Ovary (tissue), 9 donors: ENCODE results near the gene RHBDF1. TPM values are rescaled to one million over a fixed set of nuclear protein-coding genes. Genes with fewer than 3 reads are reported as not detected.

Experiments used
- DNase-seq, 5 donors: peaks; one replicate each; pipeline ENCODE4 v3.0.0-alpha.2; 2019 to 2020
- H3K27ac ChIP-seq, 2 donors: fragments of 200-600 bp; one replicate each; pipeline versions ENCODE4 v1.5.1 to v1.8.0; 2019 to 2022
- H3K27me3 ChIP-seq: fragments of 200-600 bp; one replicate; pipeline ENCODE4 v1.8.0; 2022
- H3K36me3 ChIP-seq: fragments of 200-600 bp; sonication (generic); one replicate; pipeline ENCODE4 v1.5.1; 2019
- H3K4me1 ChIP-seq: one replicate; pipeline ENCODE4 v1.8.1; 2013; ENCODE audit warnings: mild to moderate bottlenecking, moderate library complexity; ENCODE audit not compliant: insufficient read depth
- H3K4me3 ChIP-seq: fragments of 200-600 bp; sonication (generic); one replicate; pipeline ENCODE4 v1.5.1; 2017
- H3K9me3 ChIP-seq, 2 donors: fragments of 200-600 bp in 1 of 2; sonication (generic) in 1 of 2; one replicate each; pipeline versions ENCODE4 v1.5.1 to v1.8.1; 2013 to 2019; ENCODE audit warnings: mild to moderate bottlenecking in 1 of 2, moderate library complexity in 1 of 2
- EP300 ChIP-seq: sonication (generic); formaldehyde crosslinking; IDR thresholded peaks from one replicate; pipeline ENCODE4 v1.6.1; 2017; ENCODE audit warnings: antibody characterized with exemption
- POLR2A ChIP-seq: fragments of 450-650 bp; IDR thresholded peaks from one replicate; pipeline ENCODE4 v1.6.1; 2017; ENCODE audit warnings: antibody characterized with exemption, mild to moderate bottlenecking, moderate library complexity
- WGBS, 3 donors: extraction: QIAGEN DNeasy Blood & Tissue Kit in 1 of 3; methylation state at CpG; one replicate each; pipeline versions ENCODE4 v1.1.5 to v1.1.7; 2013 to 2017; 5-methylcytosine and 5-hydroxymethylcytosine counted together
- intact Hi-C, 4 donors: fragments of 100-400 bp; cut with DNase I; formaldehyde crosslinking; loops; one replicate each; pipeline versions ENCODE4 v1.11.0 to v1.15.1; 2022 to 2023
- polyA plus RNA-seq, 2 donors: library from polyadenylated mRNA; stranded (reverse); fragments of 200-250 nt in 1 of 2; fragments of 350-450 nt in 1 of 2; fragmentation: Illumina TruSeq in 1 of 2; extraction: RNeasy Lipid Tissue Mini Kit (QIAGEN cat#74804) in 1 of 2; gene quantifications; one replicate each; pipeline ENCODE4 v1.2.3, GENCODE V29; 2013 to 2014
- total RNA-seq, 7 donors: library from RNA; depleted of rRNA in 2 of 7; stranded (reverse); fragments of >200 nt in 2 of 7; fragmentation: NEBNext Ultra II Directional in 3 of 7; extraction: Animal tissue kit (Norgen Biotek cat#: 25700) in 3 of 7; gene quantifications; one replicate each; pipeline versions ENCODE4 v1.1.0 to v1.2.4, GENCODE V29; 2016 to 2023
- TF ChIP-seq, protein P1 (sequence below), 3 donors: fragments of 450-650 bp in 2 of 3; fragments of 200-600 bp in 1 of 3; IDR thresholded peaks; one replicate each; pipeline versions ENCODE4 v1.5.1 to v1.8.0; 2016 to 2022; ENCODE audit warnings: antibody characterized with exemption in 3 of 3, mild to moderate bottlenecking in 1 of 3
- donor health status: DM: no; HTN: no; CAD: no; lungs with moderate emphysema.
- donor health status: DM: no; HTN: no; CAD: no.
- donor health status: Bipolar disorder and iron deficiency.
- donor health status: DM: yes; HTN: yes; CAD: no.
- donor health status: DM: no; HTN: no; CAD: no.
- donor health status: DM: yes; HTN: yes; CAD: no.

The RHBDF1 gene
- total and polyA plus RNA-seq, 9 donors: 10.9 to 76.0 (median 49.2) TPM

DNA sequence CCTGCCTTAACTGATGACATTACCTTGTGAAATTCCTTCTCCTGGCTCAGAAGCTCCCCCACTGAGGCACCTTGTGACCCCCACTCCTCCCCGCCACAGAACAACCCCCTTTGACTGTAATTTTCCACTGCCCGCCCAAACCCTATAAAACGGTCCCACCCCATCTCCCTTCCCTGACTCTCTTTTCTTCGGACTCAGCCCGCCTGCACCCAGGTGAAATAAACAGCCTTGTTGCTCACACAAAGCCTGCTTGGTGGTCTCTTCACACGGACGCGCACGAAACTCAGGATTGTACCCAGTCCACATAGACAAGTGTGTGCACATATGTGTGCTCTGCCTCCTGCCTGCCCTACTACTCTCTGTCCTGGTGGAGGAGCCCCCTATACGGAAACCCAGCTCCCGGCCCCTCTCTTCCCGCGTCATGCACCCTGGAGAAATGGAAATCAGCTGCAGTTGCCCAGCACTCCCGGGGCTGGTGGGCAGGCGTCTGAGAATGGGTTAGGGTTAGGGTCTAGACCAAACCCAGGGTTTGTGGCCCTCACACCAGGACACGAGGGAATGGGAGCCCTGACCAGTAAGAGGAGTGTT lies 2.4 kb upstream of the RHBDF1 start:
- TF ChIP-seq, protein P1, sequence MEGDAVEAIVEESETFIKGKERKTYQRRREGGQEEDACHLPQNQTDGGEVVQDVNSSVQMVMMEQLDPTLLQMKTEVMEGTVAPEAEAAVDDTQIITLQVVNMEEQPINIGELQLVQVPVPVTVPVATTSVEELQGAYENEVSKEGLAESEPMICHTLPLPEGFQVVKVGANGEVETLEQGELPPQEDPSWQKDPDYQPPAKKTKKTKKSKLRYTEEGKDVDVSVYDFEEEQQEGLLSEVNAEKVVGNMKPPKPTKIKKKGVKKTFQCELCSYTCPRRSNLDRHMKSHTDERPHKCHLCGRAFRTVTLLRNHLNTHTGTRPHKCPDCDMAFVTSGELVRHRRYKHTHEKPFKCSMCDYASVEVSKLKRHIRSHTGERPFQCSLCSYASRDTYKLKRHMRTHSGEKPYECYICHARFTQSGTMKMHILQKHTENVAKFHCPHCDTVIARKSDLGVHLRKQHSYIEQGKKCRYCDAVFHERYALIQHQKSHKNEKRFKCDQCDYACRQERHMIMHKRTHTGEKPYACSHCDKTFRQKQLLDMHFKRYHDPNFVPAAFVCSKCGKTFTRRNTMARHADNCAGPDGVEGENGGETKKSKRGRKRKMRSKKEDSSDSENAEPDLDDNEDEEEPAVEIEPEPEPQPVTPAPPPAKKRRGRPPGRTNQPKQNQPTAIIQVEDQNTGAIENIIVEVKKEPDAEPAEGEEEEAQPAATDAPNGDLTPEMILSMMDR (IDR thresholded peaks at IDR 0.05): no peak
- TF ChIP-seq POLR2A: no peak
- no peak for TF ChIP-seq EP300
- 81 to 84% (median 83%) methylated on average over 16 of the region's 16 CpGs for WGBS, 3 donors
- Histone ChIP-seq H3K27me3 (no peaks in the 10 kb centered on the region), H3K4me3 (no peak overlapping the region), H3K27ac (peak overlapping the region; percentile 74 to 97), H3K9me3 (no peaks in the 10 kb centered on the region), H3K36me3 (no peaks in the 10 kb centered on the region), H3K4me1 (peaks cover 45% of the 10 kb centered on the region)
- DNase-seq: no peak
- intact Hi-C loops: no loop called here

GRCh38 chr16:74051-74746 lies 1.8 kb upstream of the RHBDF1 start:
- Histone ChIP-seq H3K27me3 (no peaks in the 10 kb centered on the region), H3K36me3 (no peaks in the 10 kb centered on the region), H3K9me3 (no peaks in the 10 kb centered on the region), H3K4me1 (peaks cover 44% of the 10 kb centered on the region), H3K4me3 (no peak overlapping the region), H3K27ac (peak overlapping the region in 1 of 2 donors; percentile 97)
- no peak for DNase-seq
- TF ChIP-seq POLR2A: no peak
- TF ChIP-seq EP300: no peak
- TF ChIP-seq, protein P1 (IDR thresholded peaks at IDR 0.05): no peak
- intact Hi-C loops: no loop called here
- WGBS, 3 donors: 71 to 83% (median 81%) methylated on average over 12 of the region's 12 CpGs

- no peaks in the 10 kb centered on the region for H3K36me3 ChIP-seq
- peak overlapping the region; percentile 53 for H3K4me3 ChIP-seq
- no peaks in the 10 kb centered on the region for H3K27me3 ChIP-seq
- WGBS, 3 donors: 0 to 8% (median 1%) methylated on average over 17 to 57 of the region's 57 CpGs
- TF ChIP-seq, protein P1 (IDR thresholded peaks at IDR 0.05): peak in 1 of 3 donors; percentile 24
- TF ChIP-seq EP300: no peak
- TF ChIP-seq POLR2A: peak; percentile 52
- H3K9me3 ChIP-seq: no peaks in the 10 kb centered on the region
- H3K27ac ChIP-seq: peak overlapping the region; percentile 84 to 97
- peak; percentile 75 to 86 (median 80) for DNase-seq
- intact Hi-C loops: no loop called here
- peaks cover 34% of the 10 kb centered on the region for H3K4me1 ChIP-seq
Measured at GRCh38 chr16:71540-72401, 660 bp downstream of the RHBDF1 start.

- Histone ChIP-seq H3K4me1 (peaks cover 34% of the 10 kb centered on the region), H3K36me3 (no peaks in the 10 kb centered on the region), H3K27me3 (no peaks in the 10 kb centered on the region), H3K27ac (peak overlapping the region; percentile 84 to 97), H3K4me3 (peak overlapping the region; percentile 53), H3K9me3 (no peaks in the 10 kb centered on the region)
- TF ChIP-seq EP300: no peak
- TF ChIP-seq POLR2A: no peak
- TF ChIP-seq, protein P1 (IDR thresholded peaks at IDR 0.05): no peak
- 31 to 46% (median 42%) methylated on average over 4 to 5 of the region's 5 CpGs for WGBS, 3 donors
- DNase-seq: no peak
- intact Hi-C loops: no loop called here
Measured at GRCh38 chr16:71210-71539, 1.3 kb downstream of the RHBDF1 start.
